GM19467 (cell line): ENCODE results near the gene TNFRSF21.
"Not testable (repeated sequence)": the region's sequence is repeated elsewhere in the genome, so short reads cannot be mapped to it uniquely, and the experiment has no call there.

Source experiments
- ATAC-seq: cut with Tn5 transposase; IDR thresholded peaks from one replicate; pipeline ENCODE4 v1.9.1; 2021; ENCODE audit warnings: mild to moderate bottlenecking, moderate library complexity; ENCODE audit not compliant: unreplicated experiment

The TNFRSF21 gene

GRCh38 chr6:47230579-47230978 is 79.1 kb downstream of the TNFRSF21 start:
- no peak for ATAC-seq

GRCh38 chr6:47229255-47229654 is 80.5 kb downstream of the TNFRSF21 start:
- ATAC-seq = no peak

- ATAC-seq = not testable (repeated sequence)
These were observed 81.6 kb downstream of the TNFRSF21 start for GRCh38 chr6:47228093-47228492.

GRCh38 chr6:47223251-47223650 is 86.5 kb downstream of the TNFRSF21 start:
- not testable (repeated sequence) for ATAC-seq

- ATAC-seq = no peak
These were observed 88.1 kb downstream of the TNFRSF21 start for GRCh38 chr6:47221565-47221964.

- ATAC-seq = no peak
These were observed 100.1 kb downstream of the TNFRSF21 start for GRCh38 chr6:47209632-47210031.

GRCh38 chr6:47207261-47207660 is 102.4 kb downstream of the TNFRSF21 start:
- no peak for ATAC-seq

- no peak for ATAC-seq
These were observed 103.1 kb downstream of the TNFRSF21 start for GRCh38 chr6:47206626-47207025.

GRCh38 chr6:47203938-47204611 is 105.6 kb downstream of the TNFRSF21 start:
- ATAC-seq = no peak

- peak; percentile 76 for ATAC-seq
These were observed 106.3 kb downstream of the TNFRSF21 start for GRCh38 chr6:47203266-47203937.

- ATAC-seq = no peak
These were observed 107.0 kb downstream of the TNFRSF21 start for GRCh38 chr6:47202644-47203205.

- no peak for ATAC-seq
These were observed 109.0 kb downstream of the TNFRSF21 start for GRCh38 chr6:47200536-47201334.

- ATAC-seq = no peak
These were observed 111.7 kb downstream of the TNFRSF21 start for GRCh38 chr6:47197682-47198640.

GRCh38 chr6:47196113-47196512 is 113.6 kb downstream of the TNFRSF21 start:
- ATAC-seq = no peak

- ATAC-seq = no peak
These were observed 114.6 kb downstream of the TNFRSF21 start for GRCh38 chr6:47195011-47195650.

- ATAC-seq = no peak
These were observed 121.1 kb downstream of the TNFRSF21 start for GRCh38 chr6:47188588-47189021.

- no peak for ATAC-seq
These were observed 121.7 kb downstream of the TNFRSF21 start for GRCh38 chr6:47187893-47188587.

- no peak for ATAC-seq
These were observed 122.6 kb downstream of the TNFRSF21 start for GRCh38 chr6:47187113-47187512.

- no peak for ATAC-seq
These were observed 127.3 kb downstream of the TNFRSF21 start for GRCh38 chr6:47182291-47182957.
